HG02981 (cell line): ENCODE data around the gene PPRC1.

Experiments used
- ATAC-seq: cut with Tn5 transposase; IDR thresholded peaks from one replicate; pipeline ENCODE4 v1.9.1; 2021; ENCODE audit warnings: mild to moderate bottlenecking, moderate library complexity; ENCODE audit not compliant: unreplicated experiment

PPRC1 gene

GRCh38 chr10:102116656-102117055, 16.2 kb upstream of the PPRC1 start:
- no peak for ATAC-seq

- ATAC-seq, result no peak
Measured at GRCh38 chr10:102117391-102118159, 15.3 kb upstream of the PPRC1 start.

- ATAC-seq, result no peak
Measured at GRCh38 chr10:102118867-102119266, 14.0 kb upstream of the PPRC1 start.

- no peak for ATAC-seq
Measured at GRCh38 chr10:102119417-102120141, 13.3 kb upstream of the PPRC1 start.

- peak; percentile 56 for ATAC-seq
Measured at GRCh38 chr10:102120142-102120990, 12.5 kb upstream of the PPRC1 start, which contains the start of gene LDB1. Gene LDB1 (minus strand): TSS chr10:102120368. CDS start chr10:102120110, 258 bp downstream.

GRCh38 chr10:102120991-102121738, 11.7 kb upstream of the PPRC1 start:
- no peak for ATAC-seq

GRCh38 chr10:102121739-102122372, 11.0 kb upstream of the PPRC1 start:
- ATAC-seq, result no peak

- no peak for ATAC-seq
Measured at GRCh38 chr10:102122450-102122849, 10.4 kb upstream of the PPRC1 start.

- ATAC-seq, result no peak
Measured at GRCh38 chr10:102123223-102123622, 9.6 kb upstream of the PPRC1 start.

GRCh38 chr10:102131286-102132170, 1.3 kb upstream of the PPRC1 start:
- ATAC-seq, result no peak

- ATAC-seq, result no peak
Measured at GRCh38 chr10:102132193-102132562, 662 bp upstream of the PPRC1 start.

- peak; percentile 23 for ATAC-seq
Measured at GRCh38 chr10:102133373-102134195, 744 bp downstream of the PPRC1 start.

- no peak for ATAC-seq
Measured at GRCh38 chr10:102134416-102134815, 1.6 kb downstream of the PPRC1 start.

GRCh38 chr10:102135956-102136526, 3.2 kb downstream of the PPRC1 start:
- ATAC-seq, result no peak

- no peak for ATAC-seq
Measured at GRCh38 chr10:102139281-102140110, 6.7 kb downstream of the PPRC1 start.

- no peak for ATAC-seq
Measured at GRCh38 chr10:102140218-102140617, 7.4 kb downstream of the PPRC1 start.

- ATAC-seq, result no peak
Measured at GRCh38 chr10:102140913-102141540, 8.2 kb downstream of the PPRC1 start.
